Psoas muscle (tissue), 8 donors: ENCODE data around the gene ZNF469. TPM values are rescaled to one million over a fixed set of nuclear protein-coding genes. Genes with fewer than 3 reads are reported as not detected.

ENCODE experiments used
- ATAC-seq, 4 donors: fragments of 200-7000 bp; cut with Tn5 transposase; one replicate each; pipeline ENCODE4 v1.9.1; 2020; ENCODE audit warnings: moderate library complexity in 3 of 4, mild to moderate bottlenecking in 2 of 4
- DNase-seq, 2 donors: peaks; one replicate each; pipeline ENCODE4 v3.0.0-alpha.2; 2020
- H3K27ac ChIP-seq: fragments of 200-600 bp; one replicate; pipeline ENCODE4 v1.8.0; 2022
- H3K27me3 ChIP-seq, 3 donors: fragments of 200-600 bp in 1 of 3; one replicate each; pipeline versions ENCODE4 v1.6.1 to v1.8.0; 2013 to 2022; ENCODE audit warnings: low read length in 2 of 3, mild to moderate bottlenecking in 2 of 3, moderate library complexity in 1 of 3; ENCODE audit not compliant: insufficient read depth in 3 of 3
- H3K36me3 ChIP-seq, 2 donors: fragments of 200-600 bp in 1 of 2; one replicate each; pipeline versions ENCODE4 v1.6.1 to v1.8.0; 2013 to 2022; ENCODE audit warnings: low read depth in 1 of 2, mild to moderate bottlenecking in 1 of 2, moderate library complexity in 1 of 2; ENCODE audit not compliant: insufficient read depth in 1 of 2
- H3K4me1 ChIP-seq: fragments of 200-600 bp; one replicate; pipeline ENCODE4 v1.8.0; 2022
- H3K4me3 ChIP-seq: fragments of 200-600 bp; one replicate; pipeline ENCODE4 v1.8.0; 2022; ENCODE audit warnings: mild to moderate bottlenecking
- H3K9me3 ChIP-seq: fragments of 200-600 bp; one replicate; pipeline ENCODE4 v1.8.0; 2022
- WGBS, 3 donors: extraction: QIAGEN DNeasy Blood & Tissue Kit; methylation state at CpG; one replicate each; pipeline versions ENCODE4 v1.1.6 to v1.1.7; 2013; 5-methylcytosine and 5-hydroxymethylcytosine counted together
- intact Hi-C, 2 donors: fragments of 100-400 bp; cut with DNase I; formaldehyde crosslinking; loops; one replicate each; pipeline versions ENCODE4 v1.11.0 to v1.14.2; 2022
- long read RNA-seq, 2 donors: library from polyadenylated mRNA; unstranded; transcript quantifications; one replicate each; pipeline ENCODE4 v2.0.0, GENCODE V29; 2021
- polyA plus RNA-seq, 3 donors: library from polyadenylated mRNA; stranded (reverse); fragments of 200-250 nt; gene quantifications; one replicate each; pipeline ENCODE4 v1.2.3, GENCODE V29; 2013
- total RNA-seq, 4 donors: library from RNA; stranded (reverse); fragmentation: NEBNext Ultra II Directional in 2 of 4; extraction: Animal tissue kit (Norgen Biotek cat#: 25700) in 2 of 4; gene quantifications; one replicate each; pipeline versions ENCODE4 v1.2.1 to v1.2.4, GENCODE V29; 2021 to 2023
- TF ChIP-seq, protein P1 (sequence below): fragments of 200-600 bp; IDR thresholded peaks from one replicate; pipeline ENCODE4 v1.8.0; 2022; ENCODE audit warnings: antibody characterized with exemption
- donor health status: healthy with polysubstance abuse.
- donor health status: DM: no; HTN: no; CAD: no; lungs with moderate emphysema.
- donor health status: Bipolar disorder and iron deficiency.
- donor health status: healthy.
- donor health status: DM: yes; HTN: yes; CAD: no.
- donor health status: DM: no; HTN: no; CAD: no.
- donor health status: DM: no; HTN: no; CAD: no.
- donor health status: DM: yes; HTN: yes; CAD: no.

Gene ZNF469, protein sequence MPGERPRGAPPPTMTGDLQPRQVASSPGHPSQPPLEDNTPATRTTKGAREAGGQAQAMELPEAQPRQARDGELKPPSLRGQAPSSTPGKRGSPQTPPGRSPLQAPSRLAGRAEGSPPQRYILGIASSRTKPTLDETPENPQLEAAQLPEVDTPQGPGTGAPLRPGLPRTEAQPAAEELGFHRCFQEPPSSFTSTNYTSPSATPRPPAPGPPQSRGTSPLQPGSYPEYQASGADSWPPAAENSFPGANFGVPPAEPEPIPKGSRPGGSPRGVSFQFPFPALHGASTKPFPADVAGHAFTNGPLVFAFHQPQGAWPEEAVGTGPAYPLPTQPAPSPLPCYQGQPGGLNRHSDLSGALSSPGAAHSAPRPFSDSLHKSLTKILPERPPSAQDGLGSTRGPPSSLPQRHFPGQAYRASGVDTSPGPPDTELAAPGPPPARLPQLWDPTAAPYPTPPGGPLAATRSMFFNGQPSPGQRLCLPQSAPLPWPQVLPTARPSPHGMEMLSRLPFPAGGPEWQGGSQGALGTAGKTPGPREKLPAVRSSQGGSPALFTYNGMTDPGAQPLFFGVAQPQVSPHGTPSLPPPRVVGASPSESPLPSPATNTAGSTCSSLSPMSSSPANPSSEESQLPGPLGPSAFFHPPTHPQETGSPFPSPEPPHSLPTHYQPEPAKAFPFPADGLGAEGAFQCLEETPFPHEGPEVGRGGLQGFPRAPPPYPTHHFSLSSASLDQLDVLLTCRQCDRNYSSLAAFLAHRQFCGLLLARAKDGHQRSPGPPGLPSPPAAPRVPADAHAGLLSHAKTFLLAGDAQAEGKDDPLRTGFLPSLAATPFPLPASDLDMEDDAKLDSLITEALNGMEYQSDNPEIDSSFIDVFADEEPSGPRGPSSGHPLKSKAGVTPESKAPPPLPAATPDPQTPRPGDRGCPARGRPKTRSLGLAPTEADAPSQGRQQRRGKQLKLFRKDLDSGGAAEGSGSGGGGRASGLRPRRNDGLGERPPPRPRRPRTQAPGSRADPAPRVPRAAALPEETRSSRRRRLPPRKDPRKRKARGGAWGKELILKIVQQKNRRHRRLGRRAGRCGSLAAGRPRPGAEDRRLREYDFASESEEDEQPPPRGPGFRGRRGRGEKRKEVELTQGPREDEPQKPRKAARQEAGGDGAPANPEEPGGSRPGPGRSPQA (N-terminal part only)
- total RNA-seq (1 to 10 TPM in 1 of 4 donors, under 1 TPM in 3; 0.25 to 1.7 (median 0.47) TPM), polyA plus RNA-seq (under 1 TPM; 0.08 to 0.30 (median 0.23) TPM)
- long read RNA-seq, donor 1: 0 reads
- long read RNA-seq, donor 2, full-length matches to known transcripts: 2 of 2 reads
- long read RNA-seq, donor 2, partial matches to known transcripts: 0 of 2 reads
- long read RNA-seq, donor 2, other reads (novel, unspliced or antisense): 0 of 2 reads

DNA sequence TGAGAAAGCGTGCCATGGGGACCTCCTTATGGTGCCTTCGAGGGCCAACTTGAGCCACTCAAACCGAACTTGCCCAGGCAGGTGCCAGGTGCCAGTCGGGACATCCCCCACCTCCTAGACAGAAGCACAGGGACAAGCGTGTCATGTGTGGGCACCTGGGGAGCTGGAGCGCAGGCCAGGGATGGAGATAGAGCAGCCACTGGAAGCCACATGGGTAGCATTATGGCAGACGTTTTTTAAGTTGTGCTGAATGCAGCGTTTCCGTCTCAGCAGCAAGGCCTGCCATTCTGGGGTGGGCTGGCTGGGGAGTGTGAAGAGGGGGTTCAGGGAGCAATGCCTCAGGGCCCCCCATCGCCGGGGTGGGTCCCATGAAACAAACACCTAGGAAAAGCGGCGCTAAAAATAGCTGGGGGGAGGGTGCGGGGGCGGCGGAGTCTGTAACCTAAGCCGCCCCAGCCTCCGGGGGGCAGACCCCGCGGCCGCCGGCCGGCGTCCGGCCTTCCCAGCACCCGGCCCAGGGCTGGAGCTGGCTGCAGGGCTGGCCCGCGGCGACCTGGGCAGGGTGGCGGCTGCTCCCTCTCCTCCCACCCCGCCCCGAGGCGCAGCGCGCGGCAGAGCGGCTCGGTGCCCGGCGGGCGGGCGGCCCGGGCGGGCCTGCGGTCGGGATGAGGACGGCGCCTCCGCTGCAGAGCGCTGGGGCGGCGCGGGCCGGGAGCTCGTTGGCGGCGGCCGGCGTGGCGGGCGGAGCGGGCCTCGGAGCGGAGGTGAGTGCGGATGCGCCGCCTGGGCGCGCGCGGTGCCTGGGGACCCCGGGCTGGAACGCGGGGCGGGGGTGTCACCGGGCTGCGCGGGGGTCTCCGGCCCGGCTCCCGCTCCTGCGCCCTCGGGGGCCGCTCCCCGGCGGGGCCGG, at the start of gene ZNF469:
Gene ZNF469, plus strand, starts transcription at position 469 of the 910 bp plus-strand sequence. CDS start 44,512 bp downstream, outside the sequence.
- TF ChIP-seq, protein P1, sequence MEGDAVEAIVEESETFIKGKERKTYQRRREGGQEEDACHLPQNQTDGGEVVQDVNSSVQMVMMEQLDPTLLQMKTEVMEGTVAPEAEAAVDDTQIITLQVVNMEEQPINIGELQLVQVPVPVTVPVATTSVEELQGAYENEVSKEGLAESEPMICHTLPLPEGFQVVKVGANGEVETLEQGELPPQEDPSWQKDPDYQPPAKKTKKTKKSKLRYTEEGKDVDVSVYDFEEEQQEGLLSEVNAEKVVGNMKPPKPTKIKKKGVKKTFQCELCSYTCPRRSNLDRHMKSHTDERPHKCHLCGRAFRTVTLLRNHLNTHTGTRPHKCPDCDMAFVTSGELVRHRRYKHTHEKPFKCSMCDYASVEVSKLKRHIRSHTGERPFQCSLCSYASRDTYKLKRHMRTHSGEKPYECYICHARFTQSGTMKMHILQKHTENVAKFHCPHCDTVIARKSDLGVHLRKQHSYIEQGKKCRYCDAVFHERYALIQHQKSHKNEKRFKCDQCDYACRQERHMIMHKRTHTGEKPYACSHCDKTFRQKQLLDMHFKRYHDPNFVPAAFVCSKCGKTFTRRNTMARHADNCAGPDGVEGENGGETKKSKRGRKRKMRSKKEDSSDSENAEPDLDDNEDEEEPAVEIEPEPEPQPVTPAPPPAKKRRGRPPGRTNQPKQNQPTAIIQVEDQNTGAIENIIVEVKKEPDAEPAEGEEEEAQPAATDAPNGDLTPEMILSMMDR: no peak
- Histone ChIP-seq H3K36me3 (no peaks in the 10 kb centered on the region), H3K9me3 (no peaks in the 10 kb centered on the region), H3K4me1 (peaks cover 8% of the 10 kb centered on the region), H3K27me3 (no peaks in the 10 kb centered on the region), H3K4me3 (peak within 1 kb of the TSS; percentile 58), H3K27ac (no peak within 1 kb of the TSS)
- intact Hi-C loops: no loop called here
- ATAC-seq (peak; percentile 58 to 83 (median 69)), DNase-seq (peak; percentile 50 to 60)
- 6 to 22% (median 18%) methylated on average over 26 to 87 of the region's 87 CpGs for WGBS, 3 donors

DNA sequence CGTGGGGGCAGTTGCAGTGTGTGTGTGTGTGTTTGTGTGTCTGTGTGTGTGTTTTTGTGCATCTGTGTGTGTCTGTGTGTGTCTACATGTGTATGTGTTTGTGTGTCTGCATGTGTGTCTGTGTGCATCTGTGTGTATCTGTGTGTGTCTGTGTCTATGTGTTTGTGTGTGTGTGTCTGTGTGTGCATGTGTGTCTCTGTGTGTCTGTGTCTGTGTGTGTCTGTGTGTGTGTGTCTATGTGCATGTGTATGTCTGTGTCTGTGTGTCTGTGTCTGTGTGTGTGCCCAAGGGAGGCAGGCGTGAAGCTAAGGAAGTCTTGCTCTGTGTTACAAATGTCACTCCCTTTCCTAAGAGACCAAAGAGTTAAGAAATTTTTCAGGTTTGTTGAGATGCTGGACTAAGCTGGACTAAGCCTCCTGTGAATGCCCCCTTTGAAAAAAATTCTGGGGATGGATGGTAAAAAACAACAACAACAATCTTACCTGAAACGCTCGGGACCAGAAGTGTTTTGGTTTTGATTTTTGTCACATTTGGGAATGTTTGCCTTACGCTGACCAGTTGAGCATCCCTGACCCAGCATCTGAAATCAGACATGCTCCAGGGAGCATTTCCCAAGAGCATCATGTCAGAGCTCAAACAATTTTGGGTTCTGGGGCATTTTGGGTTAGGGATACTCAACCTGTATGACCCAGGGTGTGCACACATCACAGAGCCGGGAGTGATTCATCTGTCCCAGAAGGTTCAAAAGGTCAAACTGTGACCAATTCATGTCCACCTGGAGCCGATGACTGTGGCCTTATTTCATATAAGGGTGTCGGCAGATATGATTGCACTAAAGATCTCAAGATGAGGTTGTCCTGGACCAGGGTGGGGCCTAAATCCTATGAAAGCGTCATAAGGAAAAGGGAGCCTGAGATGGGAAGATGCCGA, 48.6 kb upstream of the ZNF469 start:
- no peaks in the 10 kb centered on the region for H3K36me3 ChIP-seq
- peaks cover 0 to 21% (median 0%) of the 10 kb centered on the region in 3 donors for H3K27me3 ChIP-seq
- intact Hi-C loops: no loop called here
- DNase-seq (no peak), ATAC-seq (no peak)
- TF ChIP-seq, protein P1: no peak
- no peak overlapping the region for H3K4me3 ChIP-seq
- H3K4me1 ChIP-seq: peaks cover 5% of the 10 kb centered on the region
- H3K27ac ChIP-seq: no peak overlapping the region
- no peaks in the 10 kb centered on the region for H3K9me3 ChIP-seq
- 76 to 81% (median 77%) methylated on average over 10 of the region's 10 CpGs for WGBS, 3 donors

DNA sequence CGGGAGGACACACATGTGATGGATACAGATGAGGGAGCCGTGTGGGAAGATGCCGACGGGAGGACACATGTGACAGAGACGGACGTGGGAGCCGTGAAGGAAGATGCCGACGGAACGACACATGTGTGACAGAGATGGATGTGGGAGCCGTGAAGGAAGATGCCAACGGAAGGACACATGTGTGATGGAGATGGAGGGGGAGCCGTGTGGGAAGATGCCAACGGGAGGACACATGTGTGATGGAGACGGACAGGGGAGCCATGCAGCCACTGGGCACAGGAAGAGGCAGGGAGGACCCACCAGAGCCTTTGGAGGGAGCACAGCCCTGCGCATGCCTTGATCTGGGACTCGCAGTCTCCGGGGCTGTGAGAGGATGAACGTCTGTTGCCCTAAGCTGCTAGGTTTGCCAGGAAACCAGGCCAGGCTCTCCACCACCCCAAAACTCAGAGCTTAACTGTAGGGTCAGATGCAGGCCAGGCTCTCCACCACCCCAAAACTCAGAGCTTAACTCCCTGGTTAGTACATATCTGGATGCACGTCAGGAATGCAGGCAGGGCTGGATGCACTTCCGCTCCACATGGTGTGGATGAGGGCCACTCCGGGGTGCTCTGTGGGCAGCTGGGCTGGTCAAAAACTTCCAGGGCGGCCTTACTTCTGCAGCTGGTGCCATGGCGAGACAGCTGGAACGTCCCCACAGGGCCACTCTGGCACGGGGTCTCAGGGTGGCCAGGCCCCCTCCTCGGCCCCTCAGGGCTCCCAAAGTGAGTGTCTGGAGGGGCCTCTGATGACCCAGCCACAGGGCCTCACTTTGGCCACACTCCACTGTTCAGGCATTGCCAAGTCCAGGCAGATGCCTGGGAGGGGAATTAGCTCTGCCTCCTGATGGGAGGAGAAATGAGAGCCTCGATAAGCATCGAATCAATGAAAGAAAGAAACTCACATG, 47.7 kb upstream of the ZNF469 start:
- peaks cover 5% of the 10 kb centered on the region for H3K4me1 ChIP-seq
- H3K36me3 ChIP-seq: no peaks in the 10 kb centered on the region
- no peak overlapping the region for H3K27ac ChIP-seq
- H3K9me3 ChIP-seq: no peaks in the 10 kb centered on the region
- intact Hi-C loops: no loop called here
- no peak for DNase-seq
- 38 to 53% (median 41%) methylated on average over 29 of the region's 29 CpGs for WGBS, 3 donors
- H3K4me3 ChIP-seq: no peak overlapping the region
- no peak for ATAC-seq
- TF ChIP-seq, protein P1: no peak
- H3K27me3 ChIP-seq: peaks cover 0 to 21% (median 0%) of the 10 kb centered on the region in 3 donors
